Hepatocyte (in vitro differentiated cells): ENCODE measurements around the gene MTURN. TPM values are rescaled to one million over a fixed set of nuclear protein-coding genes. Genes with fewer than 3 reads are reported as not detected.

Experiments
- polyA plus RNA-seq: library from polyadenylated mRNA; unstranded; fragments of >200 nt; fragmentation: Nextera tagmentation; extraction: Ambion mirVana; gene quantifications from 2 replicates; pipeline ENCODE4 v1.2.1, GENCODE V29; 2016
- small RNA-seq: library from RNA; depleted of rRNA; stranded (forward); fragments of <200 nt; gene quantifications from one replicate; pipeline ENCODE3, GENCODE V24; 2014
- total RNA-seq: library from RNA; depleted of rRNA; stranded (reverse); fragments of >200 nt; gene quantifications from 2 replicates; pipeline ENCODE4 v1.2.3, GENCODE V29; 2014

MTURN gene
- total and polyA plus RNA-seq, 2 experiments from 2014 or later: 4.5 to 14.5 TPM

Small RNA genes lying within 50 kb of the gene (small RNA-seq; reads per million reads assigned to genes)
- gene RPS27P16: not detected

Other genes starting within 250 kb of the MTURN start
- 71.2 and 73.5 TPM in 2 replicates for gene SCRN1, start 145.2 kb upstream of the MTURN start, total RNA-seq
- gene SCRN1, start 145.2 kb upstream of the MTURN start, polyA plus RNA-seq: 36.7 and 47.1 TPM in 2 replicates
- 35.4 and 45.4 TPM in 2 replicates for gene FKBP14, start 108.3 kb upstream of the MTURN start, total RNA-seq
- gene FKBP14, start 108.3 kb upstream of the MTURN start, polyA plus RNA-seq: 36.5 and 38.7 TPM in 2 replicates
- gene PLEKHA8, start 106.6 kb upstream of the MTURN start, total RNA-seq: 13.8 and 17.9 TPM in 2 replicates
- 7.3 and 8.7 TPM in 2 replicates for gene PLEKHA8, start 106.6 kb upstream of the MTURN start, polyA plus RNA-seq
- 17.7 and 18.8 TPM in 2 replicates for gene ZNRF2, start 149.6 kb downstream of the MTURN start, total RNA-seq
- gene ZNRF2, start 149.6 kb downstream of the MTURN start, polyA plus RNA-seq: 11.0 and 11.7 TPM in 2 replicates